GM10248 (cell line): ENCODE data around the gene PDCD11.

Source experiments
- CTCF ChIA-PET: fragments of 300-600 bp; sonication (Branson Sonifier 250); formaldehyde crosslinking; extraction: SDS; loops from one replicate; lab custom pipeline; 2021; ENCODE audit warnings: antibody characterized with exemption; lab: Yijun Ruan, JAX
- POLR2A ChIA-PET: fragments of 350-650 bp; sonication (Branson Sonifier 250); formaldehyde crosslinking; extraction: SDS; loops from one replicate; lab custom pipeline; 2020; ENCODE audit warnings: antibody characterized with exemption; lab: Yijun Ruan, JAX
- DNase-seq: peaks from one replicate; pipeline ENCODE4 v3.0.0; 2012; ENCODE audit errors: extremely low spot score
- TF ChIP-seq, protein P1 (sequence below): IDR thresholded peaks from 2 replicates; pipeline ENCODE4 v1.5.1; 2012; ENCODE audit warnings: mild to moderate bottlenecking, low read depth; ENCODE audit errors: extremely low read depth, missing control alignments, control extremely low read depth

The PDCD11 gene

DNA sequence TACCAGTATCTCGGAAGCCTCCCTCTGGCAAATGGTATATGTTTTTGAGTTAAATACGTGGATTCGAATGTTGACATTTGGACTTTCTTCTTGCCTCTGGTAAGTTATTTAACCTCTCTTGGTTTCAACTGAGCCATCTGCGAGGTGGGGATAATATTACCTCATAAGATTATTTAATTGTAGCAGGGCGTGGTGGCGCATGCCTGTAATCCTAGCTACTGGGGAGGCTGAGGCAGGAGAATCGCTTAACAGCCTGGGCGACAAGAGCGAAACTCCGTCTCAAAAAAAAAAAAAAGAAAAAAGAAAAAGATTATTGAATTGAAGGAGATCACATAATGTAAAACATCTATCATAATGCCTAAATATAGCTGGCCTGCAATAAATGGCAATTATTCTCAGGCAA is 29.0 kb upstream of the PDCD11 start:
- CTCF ChIA-PET, result interaction anchor here (0.6 to 1.4 kb wide), 5 partner anchors 15 to 141 kb away, joined by 3 to 5 read pairs (median 3); partner anchors contain the start of genes ATP5MK and PDCD11
- POLR2A ChIA-PET, result interaction anchor here (0.7 to 1.3 kb wide), 2 partner anchors 29 to 449 kb away, joined by 3 to 5 read pairs; partner anchors contain the start of genes ATP5MK, CNNM2 and PDCD11
- TF ChIP-seq, protein P1, sequence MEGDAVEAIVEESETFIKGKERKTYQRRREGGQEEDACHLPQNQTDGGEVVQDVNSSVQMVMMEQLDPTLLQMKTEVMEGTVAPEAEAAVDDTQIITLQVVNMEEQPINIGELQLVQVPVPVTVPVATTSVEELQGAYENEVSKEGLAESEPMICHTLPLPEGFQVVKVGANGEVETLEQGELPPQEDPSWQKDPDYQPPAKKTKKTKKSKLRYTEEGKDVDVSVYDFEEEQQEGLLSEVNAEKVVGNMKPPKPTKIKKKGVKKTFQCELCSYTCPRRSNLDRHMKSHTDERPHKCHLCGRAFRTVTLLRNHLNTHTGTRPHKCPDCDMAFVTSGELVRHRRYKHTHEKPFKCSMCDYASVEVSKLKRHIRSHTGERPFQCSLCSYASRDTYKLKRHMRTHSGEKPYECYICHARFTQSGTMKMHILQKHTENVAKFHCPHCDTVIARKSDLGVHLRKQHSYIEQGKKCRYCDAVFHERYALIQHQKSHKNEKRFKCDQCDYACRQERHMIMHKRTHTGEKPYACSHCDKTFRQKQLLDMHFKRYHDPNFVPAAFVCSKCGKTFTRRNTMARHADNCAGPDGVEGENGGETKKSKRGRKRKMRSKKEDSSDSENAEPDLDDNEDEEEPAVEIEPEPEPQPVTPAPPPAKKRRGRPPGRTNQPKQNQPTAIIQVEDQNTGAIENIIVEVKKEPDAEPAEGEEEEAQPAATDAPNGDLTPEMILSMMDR, result no peak
- peak; percentile 20 for DNase-seq

DNA sequence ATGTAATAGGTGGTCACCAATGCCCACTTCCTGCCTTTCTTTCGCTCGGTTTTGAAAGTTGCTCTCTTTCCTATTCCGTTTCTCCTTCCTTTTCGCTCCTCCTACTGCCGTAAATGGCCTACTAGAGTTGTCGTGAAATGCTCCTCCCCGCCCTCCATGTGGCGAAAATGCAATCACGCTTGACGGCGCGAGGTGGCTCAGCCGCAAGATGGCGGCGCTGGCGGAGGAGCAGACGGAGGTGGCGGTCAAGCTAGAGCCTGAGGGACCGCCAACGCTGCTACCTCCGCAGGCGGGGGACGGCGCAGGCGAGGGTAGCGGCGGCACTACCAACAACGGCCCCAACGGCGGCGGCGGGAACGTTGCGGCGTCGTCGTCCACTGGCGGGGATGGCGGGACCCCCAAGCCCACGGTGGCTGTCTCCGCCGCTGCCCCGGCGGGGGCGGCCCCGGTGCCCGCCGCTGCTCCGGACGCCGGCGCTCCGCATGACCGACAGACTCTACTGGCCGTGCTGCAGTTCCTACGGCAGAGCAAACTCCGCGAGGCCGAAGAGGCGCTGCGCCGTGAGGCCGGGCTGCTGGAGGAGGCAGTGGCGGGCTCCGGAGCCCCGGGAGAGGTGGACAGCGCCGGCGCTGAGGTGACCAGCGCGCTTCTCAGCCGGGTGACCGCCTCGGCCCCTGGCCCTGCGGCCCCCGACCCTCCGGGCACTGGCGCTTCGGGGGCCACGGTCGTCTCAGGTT is 28.5 kb upstream of the PDCD11 start, which contains the start of gene TAF5:
TSS of gene TAF5 (plus strand) at position 195 of the 737 bp plus-strand sequence. CDS start at position 209, 14 bp downstream.
- ChIA-PET CTCF (interaction anchor here (1.2 to 1.4 kb wide), 4 partner anchors 16 to 30 kb away, joined by 3 to 5 read pairs (median 4); partner anchors contain the start of genes ATP5MK, PCGF6 and PDCD11), POLR2A (interaction anchor here (0.5 to 1.3 kb wide), 6 partner anchors 14 to 450 kb away, joined by 3 to 6 read pairs (median 4); partner anchors contain the start of genes ATP5MK, CNNM2 and PDCD11)
- DNase-seq, result peak; percentile 92
- TF ChIP-seq, protein P1, result no peak

DNA sequence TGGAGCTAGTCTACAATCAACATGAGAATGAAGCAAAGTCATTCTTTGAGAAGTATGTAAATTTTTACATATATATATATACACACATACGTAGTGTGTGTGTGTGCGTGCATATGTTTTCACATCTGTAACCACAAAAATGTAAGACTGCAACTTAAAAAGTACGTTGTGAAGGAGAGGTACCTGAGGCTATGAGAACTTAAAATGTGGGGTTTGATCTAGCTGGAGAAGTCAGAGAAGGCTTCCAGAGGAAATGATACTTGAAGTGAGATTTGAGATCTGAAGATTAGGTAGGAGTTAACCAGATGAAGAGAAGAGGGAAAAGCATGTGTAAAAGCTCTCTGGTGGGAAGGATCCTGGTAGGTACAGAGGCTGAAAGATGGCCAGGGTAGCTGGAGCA is 22.9 kb upstream of the PDCD11 start:
- TF ChIP-seq, protein P1, result no peak
- CTCF ChIA-PET, result interaction anchor here (0.9 to 1.3 kb wide), 4 partner anchors 8 to 50 kb away, joined by 3 to 5 read pairs (median 4); no protein-coding TSS in a partner anchor
- peak; percentile 17 for DNase-seq
- POLR2A ChIA-PET, result no interaction called here

DNA sequence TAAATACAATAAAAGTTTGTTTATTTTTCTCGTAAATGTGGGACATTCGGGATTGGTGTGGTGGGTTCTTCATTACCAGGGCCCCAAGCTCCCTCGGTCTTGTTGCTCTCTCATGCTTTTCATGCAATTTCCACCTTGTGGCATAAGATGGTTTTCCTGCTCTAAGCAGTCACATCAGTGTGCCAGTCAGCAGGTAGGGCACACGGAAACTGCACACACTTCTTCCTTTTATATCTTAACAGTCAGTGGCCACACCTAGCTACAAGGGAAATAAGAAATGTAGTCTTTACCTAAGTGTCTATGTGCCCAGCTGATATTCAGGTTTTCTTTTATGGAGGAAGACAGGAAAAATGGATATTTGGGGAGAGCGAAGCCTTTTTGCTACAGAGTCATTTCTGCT is 22.2 kb upstream of the PDCD11 start:
- CTCF ChIA-PET, result interaction anchor here (0.9 to 1.3 kb wide), 4 partner anchors 8 to 49 kb away, joined by 3 to 5 read pairs (median 4); no protein-coding TSS in a partner anchor
- POLR2A ChIA-PET, result interaction anchor here (0.7 kb wide), 1 partner anchor 374 kb away, joined by 4 read pairs; no protein-coding TSS in a partner anchor
- TF ChIP-seq, protein P1, result no peak
- no peak for DNase-seq

DNA sequence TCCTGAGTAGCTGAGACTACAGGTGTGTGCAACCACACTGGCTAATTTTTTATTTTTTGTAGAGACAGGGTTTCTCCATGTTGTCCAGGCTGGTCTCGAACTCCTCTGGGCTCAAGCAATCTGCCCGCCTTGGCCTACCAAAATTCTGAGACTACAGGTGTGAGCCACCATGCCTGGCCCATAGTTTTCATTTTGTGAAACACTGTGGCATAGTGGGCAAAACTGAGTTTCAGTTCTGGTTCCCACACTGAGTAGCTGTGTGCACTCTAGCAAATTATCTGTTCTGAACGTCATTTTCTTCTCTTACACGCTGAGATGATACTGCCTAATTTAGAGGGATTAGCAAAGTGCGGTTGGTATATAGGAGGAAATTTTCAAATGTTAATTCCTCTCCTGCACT is 13.7 kb upstream of the PDCD11 start:
- no peak for DNase-seq
- POLR2A ChIA-PET, result no interaction called here
- TF ChIP-seq, protein P1, result no peak
- CTCF ChIA-PET, result interaction anchor here (0.8 to 1.2 kb wide), 2 partner anchors 10 to 33 kb away, joined by 3 read pairs; no protein-coding TSS in a partner anchor

DNA sequence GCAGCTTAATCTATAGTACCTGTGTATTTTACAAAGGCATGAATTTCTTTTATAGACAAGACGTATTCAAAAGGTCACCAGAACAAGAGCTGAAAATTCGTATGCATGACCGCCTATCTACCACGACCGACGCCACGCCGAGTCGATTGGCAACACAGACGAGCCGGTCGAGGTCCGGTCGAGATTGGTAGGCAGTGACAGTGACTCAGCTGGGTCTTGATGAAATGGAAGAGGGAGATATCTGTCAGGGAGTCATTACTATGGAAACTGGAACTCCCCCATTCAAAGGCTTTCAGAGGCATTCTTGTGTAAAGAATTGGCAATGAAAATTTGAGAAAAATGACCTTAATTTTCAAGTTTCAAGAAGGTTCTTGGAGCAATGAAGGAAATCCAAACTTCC is 2.2 kb upstream of the PDCD11 start:
- ChIA-PET CTCF (interaction anchor here (1.0 to 1.2 kb wide), 3 partner anchors 26 to 476 kb away, joined by 3 read pairs; partner anchors contain the start of genes CNNM2 and TAF5), POLR2A (no interaction called here)
- no peak for DNase-seq
- TF ChIP-seq, protein P1, result no peak
